H1 (cell line): ENCODE data around the gene GOLGA2. TPM values are rescaled to one million over a fixed set of nuclear protein-coding genes. Genes with fewer than 3 reads are reported as not detected.

Experiments used
- CTCF ChIA-PET: fragments of 300-600 bp; sonication (Branson Sonifier 250); formaldehyde crosslinking; loops from one replicate; lab custom pipeline; 2021; ENCODE audit not compliant: partially characterized antibody; lab: Charles Lee
- POLR2A ChIA-PET: fragments of 300-600 bp; sonication (Branson Sonifier 250); formaldehyde crosslinking; loops from one replicate; lab custom pipeline; 2021; ENCODE audit warnings: inconsistent platforms; ENCODE audit not compliant: partially characterized antibody; lab: Charles Lee
- DNase-seq, 2 experiments: peaks; one replicate each; pipeline versions ENCODE4 v3.0.0 to v3.0.0-alpha.2; 2010 to 2022; ENCODE audit warnings: low spot score in 2 of 2, low read depth in 1 of 2, mixed read lengths in 1 of 2
- FAIRE-seq: peaks from 2 replicates; lab custom pipeline; 2011; peaks lifted over from hg19 to GRCh38; lab: Jason Lieb, UNC
- H2AFZ ChIP-seq: 2 replicates; pipeline ENCODE4 v1.8.1; 2012; ENCODE audit warnings: low read length, inconsistent platforms
- H2AK5ac ChIP-seq: 2 replicates; pipeline ENCODE4 v1.6.1; 2013; ENCODE audit warnings: low read depth, low read length
- H2BK120ac ChIP-seq: replicated peaks from 2 replicates; pipeline ENCODE3; 2013; ENCODE audit warnings: low read depth, low read length, inconsistent platforms
- H2BK12ac ChIP-seq: 2 replicates; pipeline ENCODE4 v1.6.1; 2013; ENCODE audit warnings: low read depth, low read length
- H2BK15ac ChIP-seq: 2 replicates; pipeline ENCODE4 v1.6.1; 2013; ENCODE audit warnings: low read length
- H2BK20ac ChIP-seq: 2 replicates; pipeline ENCODE4 v1.6.1; 2013; ENCODE audit warnings: low read length
- H2BK5ac ChIP-seq: 2 replicates; pipeline ENCODE4 v1.6.1; 2013; ENCODE audit warnings: low read depth, low read length
- H3K14ac ChIP-seq: 2 replicates; pipeline ENCODE4 v1.6.1; 2013; ENCODE audit warnings: inconsistent platforms; ENCODE audit not compliant: insufficient read length
- H3K18ac ChIP-seq: 2 replicates; pipeline ENCODE4 v1.6.1; 2013; ENCODE audit warnings: low read length; ENCODE audit errors: extremely low read depth
- H3K23ac ChIP-seq: 2 replicates; pipeline ENCODE4 v1.6.1; 2013; ENCODE audit warnings: inconsistent platforms; ENCODE audit not compliant: insufficient read length
- H3K23me2 ChIP-seq: 2 replicates; pipeline ENCODE4 v1.6.1; 2013; ENCODE audit warnings: low read depth, low read length
- H3K27ac ChIP-seq: 2 replicates; pipeline ENCODE4 v1.6.1; 2011; ENCODE audit warnings: low read depth, low read length, inconsistent platforms
- H3K27me3 ChIP-seq, 4 experiments: replicated peaks in 1 of 4; 1 replicate in 1 of 4; 2 replicates in 3 of 4; pipeline versions ENCODE4 v1.6.1 to v1.8.1; 2011 to 2013; ENCODE audit warnings: low read length in 3 of 4, mild to moderate bottlenecking in 3 of 4, inconsistent platforms in 2 of 4, mixed read lengths in 2 of 4, moderate library complexity in 1 of 4; ENCODE audit not compliant: control insufficient read depth in 3 of 4, insufficient read depth in 3 of 4; ENCODE audit errors: extremely low read depth in 1 of 4
- H3K36me3 ChIP-seq, 4 experiments: 2 replicates each; pipeline versions ENCODE4 v1.6.1 to v1.8.1; 2011 to 2013; ENCODE audit warnings: mild to moderate bottlenecking in 4 of 4, low read length in 3 of 4, moderate library complexity in 2 of 4, control low read depth in 1 of 4, inconsistent platforms in 1 of 4; ENCODE audit not compliant: insufficient read depth in 4 of 4, control insufficient read depth in 2 of 4
- H3K4ac ChIP-seq: replicated peaks from 2 replicates; pipeline ENCODE3; 2013; ENCODE audit warnings: low read length, low read depth, mixed read lengths, inconsistent platforms; ENCODE audit not compliant: insufficient read length
- H3K4me1 ChIP-seq, 4 experiments: replicated peaks in 1 of 4; 1 replicate in 1 of 4; 2 replicates in 3 of 4; pipeline versions ENCODE4 v1.6.1 to v1.8.1; 2011 to 2013; ENCODE audit warnings: low read length in 3 of 4, inconsistent platforms in 2 of 4, mixed read lengths in 1 of 4; ENCODE audit not compliant: insufficient read depth in 4 of 4, control insufficient read depth in 3 of 4
- H3K4me2 ChIP-seq, 2 experiments: 2 replicates each; pipeline versions ENCODE4 v1.6.1 to v1.8.1; 2011 to 2013; ENCODE audit warnings: low read depth in 2 of 2, low read length in 2 of 2, control low read depth in 1 of 2, inconsistent platforms in 1 of 2, mild to moderate bottlenecking in 1 of 2; ENCODE audit not compliant: insufficient read depth in 1 of 2
- H3K4me3 ChIP-seq, 4 experiments: fragments of 200-600, 300-600 bp in 1 of 4; sonication (generic), shearing (Covaris generic), sonication (Bioruptor Twin) in 1 of 4; 2 replicates each; pipeline versions ENCODE4 v1.5.1 to v1.8.1; 2011 to 2016; ENCODE audit warnings: low read length in 4 of 4, low read depth in 3 of 4, control low read depth in 2 of 4, inconsistent platforms in 2 of 4, mild to moderate bottlenecking in 2 of 4, mixed read lengths in 1 of 4, moderate library complexity in 1 of 4; ENCODE audit not compliant: insufficient read depth in 2 of 4; ENCODE audit errors: extremely low read depth in 1 of 4
- H3K56ac ChIP-seq: replicated peaks from 2 replicates; pipeline ENCODE3; 2013; ENCODE audit warnings: low read depth, mild to moderate bottlenecking, mixed read lengths, low read length, inconsistent platforms; ENCODE audit not compliant: insufficient read length
- H3K79me1 ChIP-seq: 2 replicates; pipeline ENCODE4 v1.6.1; 2013; ENCODE audit warnings: low read depth, low read length, control low read depth
- H3K79me2 ChIP-seq, 2 experiments: 2 replicates each; pipeline versions ENCODE4 v1.6.1 to v1.8.1; 2012 to 2013; ENCODE audit warnings: low read length in 2 of 2, mild to moderate bottlenecking in 2 of 2, inconsistent platforms in 1 of 2; ENCODE audit not compliant: insufficient read depth in 2 of 2, control insufficient read depth in 1 of 2
- H3K9ac ChIP-seq, 4 experiments: replicated peaks in 1 of 4; 1 replicate in 1 of 4; 2 replicates in 3 of 4; pipeline versions ENCODE4 v1.6.1 to v1.8.1; 2011 to 2013; ENCODE audit warnings: low read depth in 3 of 4, low read length in 3 of 4, control low read depth in 2 of 4, mild to moderate bottlenecking in 2 of 4, moderate library complexity in 2 of 4, inconsistent platforms in 1 of 4; ENCODE audit errors: extremely low read depth in 1 of 4
- H3K9me3 ChIP-seq, 2 experiments: 2 replicates each; pipeline versions ENCODE4 v1.6.1 to v1.8.1; 2012 to 2013; ENCODE audit warnings: mild to moderate bottlenecking in 2 of 2, moderate library complexity in 2 of 2, control low read depth in 1 of 2, inconsistent platforms in 1 of 2, low read depth in 1 of 2, low read length in 1 of 2, mixed read lengths in 1 of 2; ENCODE audit not compliant: insufficient read depth in 2 of 2
- H4K20me1 ChIP-seq, 2 experiments: replicated peaks in 1 of 2; 2 replicates each; pipeline versions ENCODE3 to v1.8.1; 2011 to 2013; ENCODE audit warnings: inconsistent platforms in 2 of 2, low read length in 2 of 2, mild to moderate bottlenecking in 1 of 2; ENCODE audit not compliant: insufficient read depth in 2 of 2, control insufficient read depth in 1 of 2
- H4K5ac ChIP-seq: 2 replicates; pipeline ENCODE4 v1.6.1; 2013; ENCODE audit warnings: low read length, low read depth, mixed read lengths, inconsistent platforms; ENCODE audit not compliant: insufficient read length
- H4K8ac ChIP-seq: 2 replicates; pipeline ENCODE4 v1.8.0; 2013; ENCODE audit warnings: mild to moderate bottlenecking, moderate library complexity, low read length, inconsistent platforms; ENCODE audit not compliant: insufficient read depth; ENCODE audit errors: extremely low read depth
- H4K91ac ChIP-seq: replicated peaks from 2 replicates; pipeline ENCODE3; 2013; ENCODE audit warnings: low read length, mixed read lengths, inconsistent platforms; ENCODE audit not compliant: insufficient read length
- CBX8 ChIP-seq: fragments of 300-800, 300-1000 bp; sonication (generic); IDR thresholded peaks from 2 replicates; pipeline ENCODE4 v1.7.1; 2016; ENCODE audit warnings: low read depth, low read length, borderline replicate concordance
- MAFK ChIP-seq: IDR thresholded peaks from 2 replicates; pipeline ENCODE4 v1.6.1; 2012; ENCODE audit warnings: low read depth, mild to moderate bottlenecking, improper control_type of control experiment, low read length
- NRF1 ChIP-seq: IDR thresholded peaks from 2 replicates; pipeline ENCODE4 v1.6.1; 2011; ENCODE audit warnings: mild to moderate bottlenecking, low read depth, low read length, improper control_type of control experiment
- SAP30 ChIP-seq: fragments of 300-600 bp; sonication (generic); IDR thresholded peaks from 2 replicates; pipeline ENCODE4 v1.7.1; 2012; ENCODE audit warnings: low read length, moderate library complexity, mild to moderate bottlenecking, inconsistent platforms; ENCODE audit not compliant: insufficient read depth, insufficient replicate concordance
- SIRT6 ChIP-seq: IDR thresholded peaks from one replicate; pipeline ENCODE4 v1.7.1; 2012; ENCODE audit warnings: low read length, inconsistent platforms
- SP4 ChIP-seq: IDR thresholded peaks from 2 replicates; pipeline ENCODE4 v1.6.1; 2012; ENCODE audit warnings: low read length, inconsistent platforms
- TEAD4 ChIP-seq: IDR thresholded peaks from 2 replicates; pipeline ENCODE4 v1.6.1; 2012; ENCODE audit warnings: low read depth, low read length, inconsistent platforms, mixed read lengths
- ZNF274 ChIP-seq: IDR thresholded peaks from 2 replicates; pipeline ENCODE4 v1.7.0; 2012; ENCODE audit warnings: low read length, borderline replicate concordance; ENCODE audit errors: extremely low read depth
- WGBS, 2 experiments: shearing (Covaris generic) in 1 of 2; methylation state at CpG; one replicate each; pipeline versions ENCODE4 v1.1.6 to v1.1.7; 2013 to 2015; ENCODE audit warnings: low lambda C conversion rate in 2 of 2, mixed read lengths in 2 of 2, inconsistent platforms in 1 of 2, low coverage in 1 of 2, missing lambda C conversion rate in 1 of 2; ENCODE audit not compliant: insufficient replicate concordance in 2 of 2, insufficient coverage in 1 of 2, insufficient read length in 1 of 2; ENCODE audit errors: extremely low coverage in 1 of 2, missing lambda C conversion rate in 1 of 2; 5-methylcytosine and 5-hydroxymethylcytosine counted together
- polyA plus RNA-seq, 7 experiments: library from polyadenylated mRNA; depleted of rRNA in 3 of 7; stranded (reverse) in 5 of 7; unstranded in 2 of 7; fragments of >200 nt in 5 of 7; fragments of 200-250 nt in 2 of 7; gene quantifications; 1 replicate in 5 of 7; 2 replicates in 1 of 7; 4 replicates in 1 of 7; pipeline versions ENCODE4 v1.2.1 to v1.2.3, GENCODE V29; 2011 to 2013; ENCODE audit warnings: missing spikeins in 2 of 7, mixed read lengths in 2 of 7
- total RNA-seq: library from RNA; stranded (reverse); fragmentation: NEBNext Ultra II Directional; extraction: Animal tissue kit (Norgen Biotek cat#: 25700); gene quantifications from 2 replicates; pipeline ENCODE4 v1.2.1, GENCODE V29; 2021

GOLGA2 gene
- total and polyA plus RNA-seq, 2 of the 8 experiments (the other 6 are each of a cell fraction or from before 2014, with no cell fraction given), result 13.1 to 43.6 TPM

DNA sequence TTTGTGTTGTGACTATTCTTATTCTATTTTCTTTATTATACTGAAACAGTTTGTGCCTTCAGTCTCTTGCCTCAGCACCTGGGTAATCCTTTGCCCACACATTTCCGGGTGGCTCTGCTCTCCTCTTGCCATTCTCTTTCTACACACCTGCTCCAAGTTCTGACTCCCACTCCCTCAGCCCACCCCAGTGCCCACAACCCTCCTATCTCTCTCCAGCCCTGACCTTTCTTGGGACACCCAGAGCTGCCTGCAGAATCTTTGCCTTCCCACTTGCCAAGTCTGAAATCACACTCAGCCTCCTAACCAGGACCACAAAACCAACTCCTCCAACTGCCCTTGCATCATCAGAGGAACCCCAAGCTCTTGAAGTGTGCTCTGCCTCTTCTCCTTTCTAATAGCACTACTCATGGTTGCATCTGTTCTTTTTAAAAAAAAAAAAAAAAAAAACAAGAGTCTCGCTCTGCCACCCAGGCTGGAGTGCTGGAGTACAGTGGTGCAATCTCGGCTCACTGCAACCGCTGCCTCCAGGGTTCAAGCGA lies 4.3 kb upstream of the GOLGA2 start:
- H3K18ac ChIP-seq, result no peak overlapping the region
- no peak overlapping the region for H3K23ac ChIP-seq
- H4K8ac ChIP-seq, result no peak overlapping the region
- H3K27ac ChIP-seq, result no peak overlapping the region
- no peak overlapping the region for H2BK15ac ChIP-seq
- H3K4me2 ChIP-seq, result no peak overlapping the region
- no peaks in the 10 kb centered on the region for H3K36me3 ChIP-seq
- H3K9me3 ChIP-seq, result no peaks in the 10 kb centered on the region
- H3K4me3 ChIP-seq, result no peak overlapping the region
- H3K9ac ChIP-seq, result no peak overlapping the region
- no peak overlapping the region for H2AK5ac ChIP-seq
- H2BK5ac ChIP-seq, result no peak overlapping the region
- no peak overlapping the region for H3K14ac ChIP-seq
- H3K4ac ChIP-seq, result no peak overlapping the region
- FAIRE-seq (no peak), DNase-seq (no peak)
- ChIA-PET CTCF (no interaction called here), POLR2A (no interaction called here)
- no peak overlapping the region for H2BK120ac ChIP-seq
- H2BK20ac ChIP-seq, result no peak overlapping the region
- H4K20me1 ChIP-seq, result peaks cover 0 to 3% of the 10 kb centered on the region in 2 experiments
- H2AFZ ChIP-seq, result no peak overlapping the region
- no peaks in the 10 kb centered on the region for H3K27me3 ChIP-seq
- H3K23me2 ChIP-seq, result peaks cover 9% of the 10 kb centered on the region
- WGBS, 2 experiments, result 92% methylated on average over 5 of the region's 5 CpGs; no CpG with 5 or more reads in 1 of the 2 experiments
- H3K79me1 ChIP-seq, result no peaks in the 10 kb centered on the region
- no peak overlapping the region for H4K91ac ChIP-seq
- H3K79me2 ChIP-seq, result no peaks in the 10 kb centered on the region; a peak in 1 of 4 replicates
- no peak overlapping the region for H3K56ac ChIP-seq
- peaks cover 0 to 4% (median 1%) of the 10 kb centered on the region in 4 experiments; a peak in 4 of 7 replicates for H3K4me1 ChIP-seq
- H2BK12ac ChIP-seq, result no peak overlapping the region
- H4K5ac ChIP-seq, result no peak overlapping the region
- TF ChIP-seq ZNF274 (no peak), CBX8 (no peak), SAP30 (no peak), MAFK (no peak), SIRT6 (no peak), TEAD4 (no peak), SP4 (no peak), NRF1 (no peak)
